Measurements from ENCODE around the gene HS3ST3B1. TPM values are rescaled to one million over a fixed set of nuclear protein-coding genes. Genes with fewer than 3 reads are reported as not detected.
A peak's percentile ranks its signal among the peaks of the same experiment; 100 is the strongest.

Gene HS3ST3B1
- total RNA-seq, 2 experiments from 2014 or later: 23.2 to 26.0 TPM

DNA sequence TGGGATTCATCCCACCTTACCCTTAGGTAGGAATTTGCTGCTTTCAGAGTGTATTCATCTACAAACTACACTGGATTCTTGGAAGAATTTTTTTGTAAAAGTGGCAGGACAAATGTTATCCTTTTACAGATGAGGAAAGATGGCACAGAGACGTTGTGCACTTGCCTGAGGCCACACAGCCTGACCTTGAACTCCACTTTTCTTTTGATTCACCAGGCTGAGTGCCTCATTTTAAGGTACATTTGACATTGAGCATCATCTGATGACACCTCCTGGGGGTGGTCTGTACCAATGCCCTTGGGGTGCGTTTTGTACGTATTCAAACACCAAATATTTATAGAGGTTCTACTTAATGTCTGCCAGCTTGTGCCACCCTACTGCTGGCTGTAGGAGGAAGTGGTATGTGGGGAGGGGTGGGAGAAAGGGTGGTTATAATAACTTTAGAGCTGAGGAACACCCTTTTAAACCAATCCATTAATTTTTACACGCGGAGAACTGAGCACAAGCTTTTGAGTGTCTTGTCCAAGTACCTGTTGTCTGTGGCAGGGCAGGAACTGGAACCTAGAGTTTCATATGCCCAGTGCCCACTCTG is 29.1 kb downstream of the HS3ST3B1 start:
- intact Hi-C loops (cut with micrococcal nuclease): no loop called here
- CTCF ChIA-PET: interaction anchor here (0.7 to 0.9 kb wide), 3 partner anchors 9 to 75 kb away, joined by 3 to 4 read pairs (median 3); no protein-coding TSS in a partner anchor
- H3K27ac Mint-ChIP-seq: no peak overlapping the region

DNA sequence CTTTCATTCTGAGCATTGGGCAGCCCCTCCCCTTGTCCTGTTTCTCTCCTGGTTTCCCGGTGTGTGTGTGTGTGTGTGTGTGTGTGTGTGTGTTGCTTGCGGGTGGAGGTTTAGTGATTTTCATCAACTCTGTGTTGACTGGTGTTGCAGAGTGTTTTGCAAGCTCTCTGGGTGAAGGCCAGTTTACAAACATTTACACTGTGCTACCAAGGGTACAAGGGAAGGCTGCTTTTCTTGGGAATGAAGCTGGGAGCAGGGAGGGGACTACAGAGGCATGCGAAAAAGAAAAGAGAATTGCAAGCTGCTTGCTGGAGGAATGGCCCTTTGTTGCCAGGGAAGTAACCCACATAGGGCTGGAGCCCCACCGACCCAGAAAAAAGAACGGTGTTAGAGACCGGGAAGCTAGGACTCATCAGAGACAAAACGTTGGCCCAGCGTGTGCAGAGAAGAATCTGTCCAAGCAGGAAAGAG is 29.6 kb downstream of the HS3ST3B1 start:
- no peak for DNase-seq
- H3K4me1 Mint-ChIP-seq (ENCODE audit: low read depth): peaks cover 90% of the 10 kb centered on the region
- intact Hi-C loops (cut with micrococcal nuclease): no loop called here
- H3K27ac Mint-ChIP-seq: no peak overlapping the region
- H3K27me3 Mint-ChIP-seq (ENCODE audit: low read depth): no peaks in the 10 kb centered on the region
- peaks cover 9% of the 10 kb centered on the region for H3K36me3 Mint-ChIP-seq (ENCODE audit: low read depth)
- H3K9me3 Mint-ChIP-seq: no peaks in the 10 kb centered on the region
- CTCF ChIA-PET: interaction anchor here (0.7 to 0.9 kb wide), 3 partner anchors 9 to 74 kb away, joined by 3 to 4 read pairs (median 3); no protein-coding TSS in a partner anchor
- H3K4me3 Mint-ChIP-seq: no peak overlapping the region

More for the DNA sequence above, 29.1 kb downstream of the HS3ST3B1 start:
- Mint-ChIP-seq H3K4me3 (no peak overlapping the region), H3K36me3 (ENCODE audit: low read depth) (peaks cover 9% of the 10 kb centered on the region), H3K4me1 (ENCODE audit: low read depth) (peaks cover 87% of the 10 kb centered on the region), H3K27me3 (ENCODE audit: low read depth) (no peaks in the 10 kb centered on the region), H3K9me3 (no peaks in the 10 kb centered on the region)
- DNase-seq: no peak

DNA sequence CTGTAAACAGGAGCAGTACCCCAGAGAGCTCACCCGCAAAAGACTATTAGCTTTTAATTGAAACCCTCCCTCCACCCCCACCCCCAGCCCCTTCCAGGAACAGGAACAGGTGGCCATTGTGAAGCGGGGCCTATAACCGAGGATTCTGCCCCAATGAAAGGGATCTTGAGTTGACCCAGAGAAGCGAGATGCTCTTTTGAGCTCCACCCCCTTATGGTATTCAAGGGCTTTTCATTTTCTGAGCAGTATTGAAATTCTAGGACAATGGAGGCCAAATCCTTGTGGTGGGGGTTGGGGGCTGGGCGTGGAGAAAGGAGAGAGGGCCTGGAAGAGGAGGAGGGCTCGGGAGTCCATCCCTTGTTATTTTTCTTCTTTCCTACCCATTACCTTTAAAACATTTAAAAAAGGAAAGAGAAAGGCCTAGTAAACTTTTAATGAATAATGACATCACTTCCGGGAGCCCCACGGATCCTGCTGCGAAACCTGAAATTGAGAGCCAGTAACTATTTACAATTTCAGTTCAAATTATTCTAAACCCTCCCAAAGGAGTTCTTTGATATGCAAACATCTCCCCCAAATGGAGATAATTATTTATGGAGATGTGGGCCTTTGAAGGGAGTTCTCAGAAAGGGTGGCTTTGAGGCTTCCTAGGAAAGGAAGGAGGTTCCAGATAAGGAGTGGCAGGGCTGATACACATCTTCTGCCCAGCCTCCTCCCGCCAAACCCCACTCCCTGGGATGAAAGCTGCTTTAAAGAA is 30.5 kb downstream of the HS3ST3B1 start:
- Mint-ChIP-seq H3K4me3 (no peak overlapping the region), H3K36me3 (ENCODE audit: low read depth) (peaks cover 5% of the 10 kb centered on the region), H3K27ac (peak overlapping the region; percentile 41), H3K4me1 (ENCODE audit: low read depth) (peaks cover 90% of the 10 kb centered on the region), H3K9me3 (no peaks in the 10 kb centered on the region), H3K27me3 (ENCODE audit: low read depth) (no peaks in the 10 kb centered on the region)
- intact Hi-C loops (cut with micrococcal nuclease): no loop called here
- DNase-seq: no peak
- CTCF ChIA-PET: no interaction called here

DNA sequence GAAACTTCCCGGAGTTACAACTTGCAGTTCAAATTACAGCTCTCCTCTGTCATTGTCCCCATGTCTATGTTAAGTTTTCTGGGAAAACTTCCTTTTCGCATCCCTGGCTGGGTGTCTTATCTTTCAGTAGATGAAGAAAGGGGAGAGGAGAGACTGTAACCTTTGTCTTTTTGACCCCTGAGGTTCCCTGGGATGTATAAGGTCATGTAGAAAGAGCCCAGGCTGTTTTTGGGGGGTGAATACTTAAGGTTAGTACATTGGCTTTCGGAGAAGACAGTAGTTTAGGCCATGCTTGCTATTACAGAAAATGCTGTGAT is 31.1 kb downstream of the HS3ST3B1 start:
- H3K27me3 Mint-ChIP-seq (ENCODE audit: low read depth): no peaks in the 10 kb centered on the region
- CTCF ChIA-PET: no interaction called here
- peaks cover 90% of the 10 kb centered on the region for H3K4me1 Mint-ChIP-seq (ENCODE audit: low read depth)
- H3K4me3 Mint-ChIP-seq: no peak overlapping the region
- peaks cover 4% of the 10 kb centered on the region for H3K36me3 Mint-ChIP-seq (ENCODE audit: low read depth)
- H3K27ac Mint-ChIP-seq: peak overlapping the region; percentile 28
- DNase-seq: no peak
- no peaks in the 10 kb centered on the region for H3K9me3 Mint-ChIP-seq
- intact Hi-C loops (cut with micrococcal nuclease): no loop called here

DNA sequence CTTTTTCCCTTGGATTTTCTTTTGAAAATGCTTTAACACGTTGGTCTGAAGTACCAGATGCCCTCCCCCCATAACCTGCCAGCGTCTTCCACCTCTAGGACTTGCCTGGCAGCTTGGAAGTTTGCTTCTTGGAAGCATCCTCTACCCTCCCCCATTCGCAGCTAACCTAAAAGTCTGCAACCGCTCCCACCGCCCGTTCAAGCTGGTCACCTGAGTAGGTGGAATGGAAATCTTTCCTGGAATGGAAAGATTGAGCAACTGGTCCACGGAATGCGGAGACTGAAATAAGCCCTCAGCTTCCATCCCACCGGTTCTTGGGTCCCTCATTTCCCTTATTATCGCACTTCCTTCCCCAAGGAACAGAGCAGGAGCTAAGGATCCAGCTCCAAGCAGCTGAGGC is 31.4 kb downstream of the HS3ST3B1 start:
- Mint-ChIP-seq H3K9me3 (no peaks in the 10 kb centered on the region), H3K36me3 (ENCODE audit: low read depth) (peaks cover 3% of the 10 kb centered on the region), H3K27me3 (ENCODE audit: low read depth) (no peaks in the 10 kb centered on the region), H3K4me1 (ENCODE audit: low read depth) (peaks cover 89% of the 10 kb centered on the region), H3K27ac (no peak overlapping the region), H3K4me3 (no peak overlapping the region)
- no peak for DNase-seq
- CTCF ChIA-PET: interaction anchor here (0.7 kb wide), 1 partner anchor 1094 kb away, joined by 3 read pairs; no protein-coding TSS in a partner anchor
- intact Hi-C loops (cut with micrococcal nuclease): no loop called here

DNA sequence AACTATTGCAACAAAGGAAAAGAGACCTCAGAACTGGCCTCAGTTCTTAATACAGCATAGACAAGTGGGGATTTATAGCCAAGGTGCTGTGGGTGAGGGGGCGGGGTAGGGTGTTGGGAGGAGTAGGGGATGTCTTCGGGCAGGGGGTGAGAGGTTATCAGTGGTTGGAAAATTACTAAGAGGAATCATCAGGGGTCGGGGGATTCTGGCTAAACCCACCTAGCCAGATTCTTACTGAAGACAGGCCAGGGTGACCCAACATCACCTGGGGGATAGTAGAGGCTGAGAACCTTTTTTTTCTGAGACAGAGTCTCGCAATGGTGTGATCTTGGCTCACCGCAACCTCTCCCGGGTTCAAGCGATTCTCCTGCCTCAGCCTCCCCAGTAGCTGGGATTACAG is 32.6 kb downstream of the HS3ST3B1 start:
- Mint-ChIP-seq H3K27ac (no peak overlapping the region), H3K36me3 (ENCODE audit: low read depth) (peaks cover 6% of the 10 kb centered on the region), H3K9me3 (no peaks in the 10 kb centered on the region), H3K4me3 (no peak overlapping the region), H3K27me3 (ENCODE audit: low read depth) (no peaks in the 10 kb centered on the region), H3K4me1 (ENCODE audit: low read depth) (peaks cover 88% of the 10 kb centered on the region)
- DNase-seq: no peak
- intact Hi-C loops (cut with micrococcal nuclease): no loop called here
- CTCF ChIA-PET: no interaction called here

DNA sequence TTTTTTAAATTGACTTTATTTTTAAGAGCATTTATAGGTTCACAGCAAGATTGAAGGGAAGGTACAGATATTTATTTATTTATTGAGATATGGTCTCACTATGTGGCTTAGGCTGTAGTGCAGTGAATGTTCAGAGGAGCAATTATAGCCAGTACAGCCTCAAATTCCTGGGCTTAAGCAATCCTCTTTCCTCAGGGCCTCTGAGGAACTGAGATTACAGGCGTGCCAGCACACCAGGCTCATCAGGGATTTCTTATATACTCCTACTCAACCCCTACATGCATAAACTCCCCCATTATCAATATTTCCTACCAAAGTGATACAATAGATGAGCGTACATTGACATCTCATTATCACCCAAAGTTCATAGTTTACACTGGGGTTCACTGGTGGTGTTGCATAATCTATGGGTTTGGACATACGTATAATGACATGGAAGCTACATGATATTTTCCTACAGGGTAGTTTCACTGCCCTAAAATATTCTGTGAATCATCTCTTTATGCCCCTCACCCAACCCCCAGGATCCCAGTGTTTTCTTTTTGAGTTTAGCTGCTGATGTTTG is 33.5 kb downstream of the HS3ST3B1 start:
- no peak for DNase-seq
- CTCF ChIA-PET: no interaction called here
- Mint-ChIP-seq H3K27ac (peak overlapping the region; percentile 42), H3K4me3 (no peak overlapping the region), H3K27me3 (ENCODE audit: low read depth) (no peaks in the 10 kb centered on the region), H3K9me3 (no peaks in the 10 kb centered on the region), H3K36me3 (ENCODE audit: low read depth) (peaks cover 10% of the 10 kb centered on the region), H3K4me1 (ENCODE audit: low read depth) (peaks cover 87% of the 10 kb centered on the region)
- intact Hi-C loops (cut with micrococcal nuclease): no loop called here

DNA sequence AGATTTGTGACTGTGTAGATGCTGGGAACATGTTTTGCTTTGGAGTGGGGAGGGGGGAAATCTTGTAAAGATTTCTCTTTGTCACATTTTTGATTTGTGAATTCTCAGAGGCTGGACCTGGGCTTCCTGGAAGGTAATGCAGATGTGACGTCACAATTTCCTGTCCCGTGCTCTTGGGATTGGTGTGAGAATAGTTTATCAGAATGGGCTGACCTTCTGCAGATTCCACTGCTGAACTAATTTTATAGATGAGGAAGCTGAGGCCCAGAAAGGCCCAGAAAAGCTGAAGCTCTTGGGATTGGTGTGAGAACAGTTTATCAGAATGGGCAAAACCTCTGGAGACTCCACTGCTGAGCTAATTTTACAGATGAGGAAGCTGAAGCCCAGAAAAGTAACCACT is 34.0 kb downstream of the HS3ST3B1 start:
- peaks cover 87% of the 10 kb centered on the region for H3K4me1 Mint-ChIP-seq (ENCODE audit: low read depth)
- peak; percentile 39 for DNase-seq
- no peaks in the 10 kb centered on the region for H3K27me3 Mint-ChIP-seq (ENCODE audit: low read depth)
- H3K27ac Mint-ChIP-seq: peak overlapping the region; percentile 19
- no peaks in the 10 kb centered on the region for H3K9me3 Mint-ChIP-seq
- intact Hi-C loops (cut with micrococcal nuclease): no loop called here
- H3K4me3 Mint-ChIP-seq: no peak overlapping the region
- H3K36me3 Mint-ChIP-seq (ENCODE audit: low read depth): peaks cover 10% of the 10 kb centered on the region
- CTCF ChIA-PET: no interaction called here

DNA sequence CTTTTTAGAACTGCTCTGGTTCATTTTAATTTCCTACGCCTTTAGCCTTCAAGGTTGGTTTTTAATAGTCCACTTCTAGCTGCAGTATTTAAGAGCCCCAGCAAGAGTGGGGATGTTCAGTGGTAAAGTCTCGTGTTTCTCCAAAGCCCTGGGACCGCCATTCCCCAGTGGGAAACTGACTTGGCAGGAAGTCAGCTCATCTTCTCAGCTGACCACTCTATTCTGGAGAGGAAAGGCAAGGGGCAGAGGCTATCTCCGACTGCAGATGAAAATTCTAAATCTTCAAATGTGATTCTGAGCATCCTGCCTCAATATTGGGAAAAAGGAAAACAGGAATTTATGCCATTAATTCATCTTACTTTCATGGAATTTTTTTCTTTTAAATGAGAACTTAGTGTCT is 35.5 kb downstream of the HS3ST3B1 start:
- H3K9me3 Mint-ChIP-seq: no peaks in the 10 kb centered on the region
- DNase-seq: no peak
- peaks cover 88% of the 10 kb centered on the region for H3K4me1 Mint-ChIP-seq (ENCODE audit: low read depth)
- intact Hi-C loops (cut with micrococcal nuclease): no loop called here
- no peak overlapping the region for H3K27ac Mint-ChIP-seq
- H3K4me3 Mint-ChIP-seq: no peak overlapping the region
- no peaks in the 10 kb centered on the region for H3K27me3 Mint-ChIP-seq (ENCODE audit: low read depth)
- peaks cover 10% of the 10 kb centered on the region for H3K36me3 Mint-ChIP-seq (ENCODE audit: low read depth)
- CTCF ChIA-PET: no interaction called here

DNA sequence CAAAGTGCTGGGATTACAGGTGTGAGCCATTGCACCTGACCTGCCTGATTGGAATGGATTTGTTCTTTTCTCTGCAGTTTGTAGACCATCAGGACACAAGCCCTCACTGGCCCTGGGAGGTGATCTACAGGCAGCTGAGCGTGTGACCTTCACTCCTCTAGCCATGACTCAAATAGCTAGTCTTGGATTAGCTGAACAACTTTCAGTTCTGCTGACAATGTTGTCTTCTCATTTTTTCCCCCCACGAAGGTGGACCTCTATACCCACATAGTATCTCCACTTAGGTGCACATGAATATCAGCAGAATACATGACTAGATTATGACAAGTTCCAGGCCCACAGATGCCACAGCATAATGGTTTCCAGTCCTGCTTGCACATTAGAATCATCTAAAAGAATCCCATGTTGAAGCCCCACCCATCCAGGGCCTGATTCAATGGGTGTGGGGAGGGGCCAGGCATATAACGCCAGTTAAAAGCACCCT is 36.8 kb downstream of the HS3ST3B1 start:
- peaks cover 79% of the 10 kb centered on the region for H3K4me1 Mint-ChIP-seq (ENCODE audit: low read depth)
- peak overlapping the region; percentile 46 for H3K27ac Mint-ChIP-seq
- CTCF ChIA-PET: interaction anchor here (0.6 to 1.3 kb wide), 3 partner anchors 20 to 605 kb away, joined by 3 to 5 read pairs (median 3); no protein-coding TSS in a partner anchor
- H3K27me3 Mint-ChIP-seq (ENCODE audit: low read depth): no peaks in the 10 kb centered on the region
- H3K9me3 Mint-ChIP-seq: no peaks in the 10 kb centered on the region
- intact Hi-C loops (cut with micrococcal nuclease): loop anchor here (1.0 kb wide), 5 partner anchors 16 to 91 kb away; no protein-coding TSS in a partner anchor
- no peak overlapping the region for H3K4me3 Mint-ChIP-seq
- H3K36me3 Mint-ChIP-seq (ENCODE audit: low read depth): peaks cover 10% of the 10 kb centered on the region
- DNase-seq: peak; percentile 77

DNA sequence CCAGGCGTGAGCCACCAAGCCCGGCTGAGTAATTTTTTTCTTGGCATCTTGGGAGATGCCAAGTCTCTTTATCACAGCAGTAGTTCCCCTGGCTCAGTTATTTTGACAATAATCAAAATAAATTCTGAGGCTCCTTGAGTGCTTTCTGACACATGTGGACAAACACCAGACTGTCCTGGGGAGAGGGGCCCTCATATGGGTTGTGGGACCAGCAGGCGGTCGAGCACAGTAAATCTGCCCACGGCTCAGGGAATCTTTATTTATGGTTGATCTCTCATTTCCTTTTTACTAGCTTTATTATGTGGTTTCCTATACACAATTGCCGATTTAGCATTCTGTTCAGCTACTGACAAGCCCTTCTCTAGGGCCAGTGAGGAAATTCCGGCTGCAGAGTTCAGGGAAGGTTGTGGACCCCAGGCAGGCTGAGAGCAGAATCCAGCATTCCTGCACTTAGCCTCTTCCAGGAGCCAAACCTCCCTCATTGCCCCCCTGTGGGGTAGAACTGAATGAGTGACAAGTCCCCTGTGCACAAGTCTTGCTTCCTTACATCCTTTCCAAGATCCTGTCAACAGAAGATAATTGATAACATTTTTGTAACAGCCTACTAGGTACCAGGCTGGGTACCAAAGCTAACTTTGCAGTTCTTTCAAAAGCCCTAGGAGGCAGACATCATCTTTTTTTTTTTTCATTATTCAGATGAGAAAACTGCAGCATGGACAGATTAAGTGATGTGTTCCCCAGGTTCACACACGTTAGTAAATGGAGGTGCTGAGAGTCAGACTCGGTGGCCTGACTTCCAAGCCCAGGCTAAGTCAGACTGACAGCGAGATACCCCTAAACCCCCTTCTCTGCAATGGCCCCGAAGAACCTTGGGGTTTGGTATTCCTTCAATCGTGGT is 40.2 kb downstream of the HS3ST3B1 start:
- no peak overlapping the region for H3K4me3 Mint-ChIP-seq
- H3K9me3 Mint-ChIP-seq: no peaks in the 10 kb centered on the region
- no peaks in the 10 kb centered on the region for H3K27me3 Mint-ChIP-seq (ENCODE audit: low read depth)
- peaks cover 25% of the 10 kb centered on the region for H3K36me3 Mint-ChIP-seq (ENCODE audit: low read depth)
- H3K4me1 Mint-ChIP-seq (ENCODE audit: low read depth): peaks cover 50% of the 10 kb centered on the region
- H3K27ac Mint-ChIP-seq: peak overlapping the region; percentile 59
- CTCF ChIA-PET: interaction anchor here (1.0 kb wide), 1 partner anchor 41 kb away, joined by 3 read pairs; no protein-coding TSS in a partner anchor
- intact Hi-C loops (cut with micrococcal nuclease): loop anchor here (10.0 kb wide), 1 partner anchor 474 kb away; no protein-coding TSS in a partner anchor
- no peak for DNase-seq

Measured in activated naive CD4-positive, alpha-beta T cell treated with anti-CD3 and anti-CD28 coated beads for 36 hours (primary cell).